ENCODE measurements around the gene GUCA2A.

GUCA2A gene

DNA sequence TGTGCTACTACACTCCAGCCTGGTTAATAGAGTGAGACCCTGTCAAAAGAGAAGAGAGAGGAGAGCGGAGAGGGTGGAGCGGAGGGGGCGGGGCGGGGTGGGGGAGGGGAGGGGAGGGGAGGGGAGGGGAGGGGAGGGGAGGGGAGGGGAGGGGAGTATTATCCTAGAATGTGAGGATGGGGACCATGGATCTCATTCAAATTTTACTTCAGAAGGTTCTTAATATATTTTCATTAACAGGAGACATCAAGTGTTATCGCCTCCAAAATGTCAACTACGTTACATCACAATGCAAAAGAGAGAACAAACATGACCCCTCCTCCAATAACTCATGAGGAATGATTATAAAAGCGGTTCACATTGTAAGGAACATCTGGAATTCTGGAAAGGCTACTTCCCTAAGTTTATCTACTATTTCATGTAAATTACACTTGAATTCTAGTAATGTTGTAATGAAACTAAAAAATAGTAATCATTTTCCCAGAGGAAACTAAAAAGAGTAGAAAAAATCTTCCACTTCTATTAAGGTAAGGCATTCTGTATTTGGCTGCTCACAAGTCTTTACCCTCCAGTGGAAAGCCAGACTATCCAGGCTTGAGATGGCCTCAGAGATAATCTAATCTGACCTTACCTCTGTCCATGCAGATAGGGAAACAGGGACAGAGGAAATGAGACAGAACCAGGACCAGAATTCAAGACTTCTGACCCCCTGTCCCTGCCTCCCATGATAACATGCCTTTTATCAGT, 18.8 kb upstream of the GUCA2A start:
- Mint-ChIP-seq H3K9me3 (no peaks in the 10 kb centered on the region), H3K4me3 (no peak overlapping the region), H3K27ac (no peak overlapping the region), H3K27me3 (no peaks in the 10 kb centered on the region), H3K4me1 (peaks cover 6% of the 10 kb centered on the region)
- DNase-seq (no peak), ATAC-seq (no peak)

DNA sequence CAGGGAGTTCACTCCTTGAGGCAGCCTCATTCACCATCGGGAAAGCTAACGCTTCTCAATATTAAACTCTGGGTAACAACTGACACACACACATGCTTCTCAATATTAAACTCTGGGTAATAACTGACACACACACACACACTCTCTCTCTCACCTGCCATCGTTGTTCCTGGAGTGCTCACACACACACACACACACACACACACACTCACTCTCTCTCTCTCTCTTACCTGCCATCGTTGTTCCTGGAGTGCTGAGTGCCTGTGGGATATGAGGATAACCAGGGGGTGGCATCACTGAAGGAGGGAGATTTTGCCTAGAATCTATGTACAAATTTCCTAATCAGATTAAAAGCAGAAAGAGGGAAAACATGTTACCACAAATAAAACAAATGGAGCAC, 17.1 kb upstream of the GUCA2A start:
- H3K27ac Mint-ChIP-seq = no peak overlapping the region
- no peak overlapping the region for H3K4me3 Mint-ChIP-seq
- DNase-seq (no peak), ATAC-seq (no peak)
- H3K9me3 Mint-ChIP-seq = no peaks in the 10 kb centered on the region
- H3K27me3 Mint-ChIP-seq = no peaks in the 10 kb centered on the region
- peaks cover 9% of the 10 kb centered on the region for H3K4me1 Mint-ChIP-seq

DNA sequence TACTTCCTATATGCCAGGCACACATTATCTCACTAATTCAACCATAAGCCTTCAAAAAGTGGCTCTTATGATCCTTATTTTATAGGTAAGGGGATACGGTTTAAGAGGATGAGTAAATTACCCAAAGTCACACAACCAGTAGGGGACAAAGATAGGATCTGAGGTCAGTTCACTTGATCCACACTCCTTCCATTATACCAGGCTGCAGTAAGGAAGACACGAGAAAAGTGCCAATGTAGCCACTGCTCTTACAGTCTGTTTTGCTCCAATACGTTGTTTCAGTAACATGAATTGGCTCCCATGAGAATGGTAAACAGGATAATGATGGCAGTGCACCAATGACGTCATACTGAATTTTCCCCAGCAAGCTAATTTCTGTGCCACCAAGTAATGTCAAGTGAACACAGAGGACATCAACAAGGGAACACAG, 15.4 kb upstream of the GUCA2A start:
- no peak for ATAC-seq
- H3K27ac Mint-ChIP-seq = no peak overlapping the region

DNA sequence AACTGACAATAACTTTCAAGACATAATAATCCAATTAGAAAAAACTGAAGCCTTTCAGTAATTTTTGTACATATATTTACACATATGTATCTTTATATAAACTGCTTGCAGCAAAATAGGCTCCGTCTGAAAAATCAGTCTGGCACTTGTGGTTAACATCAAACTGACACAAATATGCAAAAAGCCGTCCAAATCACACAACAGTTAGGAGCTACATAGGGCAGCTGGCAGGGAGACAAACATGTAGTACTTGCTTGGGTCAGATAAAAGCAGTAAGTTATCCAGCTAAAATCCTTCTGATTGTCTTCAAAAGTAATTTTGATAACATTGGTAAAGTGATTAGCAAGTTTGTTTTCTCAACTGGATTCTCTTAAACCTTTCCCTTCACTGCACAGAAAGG, 14.7 kb upstream of the GUCA2A start:
- Mint-ChIP-seq H3K4me1 (peaks cover 10% of the 10 kb centered on the region), H3K4me3 (no peak overlapping the region), H3K27ac (peak overlapping the region in 1 of 2 donors; percentile 19), H3K27me3 (no peaks in the 10 kb centered on the region), H3K9me3 (no peaks in the 10 kb centered on the region)
- ATAC-seq = no peak
- DNase-seq = no peak

More for the DNA sequence above, 15.4 kb upstream of the GUCA2A start:
- H3K9me3 Mint-ChIP-seq = no peaks in the 10 kb centered on the region
- DNase-seq = no peak
- H3K4me1 Mint-ChIP-seq = peaks cover 10% of the 10 kb centered on the region
- no peaks in the 10 kb centered on the region for H3K27me3 Mint-ChIP-seq
- H3K4me3 Mint-ChIP-seq = no peak overlapping the region

DNA sequence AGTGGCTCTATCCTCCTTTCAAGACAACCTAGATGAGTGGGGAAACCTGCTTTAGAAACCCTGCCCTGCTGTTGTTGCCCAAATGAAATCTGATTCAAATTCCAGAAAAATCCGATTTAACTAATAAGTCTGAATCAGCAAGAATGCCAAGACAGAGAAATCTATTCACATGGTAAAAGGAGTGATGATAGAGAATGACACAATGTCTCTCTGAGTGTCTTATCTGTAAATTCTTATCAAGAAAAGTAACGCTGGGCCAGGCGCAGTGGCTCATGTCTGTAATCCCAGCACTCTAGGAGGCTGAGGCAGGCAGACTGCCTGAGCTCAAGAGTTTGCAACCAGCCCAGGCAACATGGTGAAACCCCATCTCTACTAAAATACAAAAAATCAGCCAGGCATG, 13.7 kb upstream of the GUCA2A start:
- H3K4me3 Mint-ChIP-seq = no peak overlapping the region
- no peaks in the 10 kb centered on the region for H3K9me3 Mint-ChIP-seq
- peaks cover 10% of the 10 kb centered on the region for H3K4me1 Mint-ChIP-seq
- no peaks in the 10 kb centered on the region for H3K27me3 Mint-ChIP-seq
- no peak overlapping the region for H3K27ac Mint-ChIP-seq
- ATAC-seq = no peak
- no peak for DNase-seq

DNA sequence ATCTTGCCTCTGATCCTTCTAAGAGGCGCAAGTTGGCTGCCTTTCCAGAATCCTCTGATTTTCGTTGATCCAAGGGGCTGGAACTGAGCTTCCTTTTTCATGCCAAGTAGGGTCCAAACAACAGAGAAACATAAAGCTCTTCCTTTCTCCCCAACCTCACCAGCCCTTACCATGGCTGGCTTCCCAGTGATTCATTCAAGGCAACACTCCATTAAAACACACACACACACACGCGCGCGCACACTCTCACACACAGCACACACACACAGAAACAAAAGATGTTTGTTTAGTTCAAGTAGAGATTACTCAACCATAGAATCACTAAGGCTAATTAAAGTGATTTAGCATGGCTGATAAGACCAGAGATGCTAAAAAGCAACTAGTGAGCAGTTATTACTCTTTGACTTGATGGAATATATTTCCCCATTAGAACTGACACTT, 13.0 kb upstream of the GUCA2A start:
- Mint-ChIP-seq H3K4me3 (no peak overlapping the region), H3K9me3 (no peaks in the 10 kb centered on the region), H3K27me3 (no peaks in the 10 kb centered on the region), H3K4me1 (peaks cover 10% of the 10 kb centered on the region), H3K27ac (no peak overlapping the region)
- DNase-seq (no peak), ATAC-seq (no peak)

DNA sequence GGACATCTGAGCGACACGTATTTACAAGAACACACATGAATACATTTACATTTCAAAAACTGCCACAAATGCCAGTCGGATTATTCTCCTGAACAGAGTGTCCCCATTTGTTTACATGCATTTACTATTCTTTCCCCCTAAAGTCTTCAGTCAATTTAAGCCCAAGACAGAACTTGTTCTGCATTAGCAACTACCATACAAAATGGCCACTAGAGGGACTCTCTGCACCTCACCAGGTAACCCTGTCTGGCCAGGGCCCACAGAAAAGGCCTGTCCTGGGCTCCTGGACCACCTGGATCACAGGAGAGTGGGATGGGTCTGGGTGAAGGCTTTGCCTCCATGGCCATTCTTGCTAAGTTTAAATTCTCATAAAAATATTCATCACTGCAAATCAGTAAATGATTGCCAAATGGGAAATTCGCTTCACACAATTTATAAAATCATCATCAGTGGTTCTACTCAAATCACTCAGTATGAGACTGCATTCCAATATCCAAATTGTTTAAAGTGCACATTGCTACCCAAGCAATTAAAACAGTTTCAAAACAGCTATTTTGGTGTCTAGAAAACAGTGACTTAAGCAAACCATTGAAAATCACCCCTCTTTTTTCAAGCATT, 12.5 kb upstream of the GUCA2A start:
- no peak for DNase-seq
- H3K27ac Mint-ChIP-seq = no peak overlapping the region
- ATAC-seq = peak; percentile 67

DNA sequence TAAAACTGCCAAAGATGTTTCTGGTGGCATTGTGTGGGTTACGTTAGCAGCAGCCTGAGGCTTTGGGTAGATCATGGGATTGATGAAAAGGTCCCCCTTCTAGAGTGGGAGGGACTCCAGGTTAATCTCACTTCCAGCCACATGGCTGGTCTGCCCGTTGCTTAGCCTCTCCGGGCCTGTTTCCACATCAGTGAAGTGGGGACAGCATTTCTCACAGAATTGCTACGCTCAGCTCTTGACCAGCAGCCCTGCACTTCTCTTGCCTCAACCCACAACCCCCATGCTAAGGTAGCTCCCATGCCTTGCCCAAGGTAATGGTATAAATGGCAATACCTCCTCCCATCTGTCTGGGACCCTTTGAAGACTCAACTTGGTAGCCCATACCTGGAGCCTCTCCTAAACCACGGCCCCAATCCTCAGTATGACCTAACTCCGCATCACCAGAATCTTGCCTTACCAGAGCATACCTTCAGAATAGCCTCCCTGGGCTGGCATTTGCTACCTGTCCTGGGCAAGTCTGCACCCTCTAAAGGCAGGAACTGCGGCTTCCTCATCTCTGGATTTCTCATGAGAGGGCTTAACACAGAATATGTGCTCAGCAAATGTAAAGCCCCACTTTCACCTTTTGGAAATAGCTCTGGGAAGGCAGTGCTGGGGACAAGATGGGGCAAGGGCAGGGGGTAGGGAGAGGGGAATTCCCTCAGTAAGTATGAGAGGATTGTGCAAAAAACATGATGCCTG, 10.9 kb upstream of the GUCA2A start:
- H3K27me3 Mint-ChIP-seq = no peaks in the 10 kb centered on the region

More for the DNA sequence above, 12.5 kb upstream of the GUCA2A start:
- Mint-ChIP-seq H3K9me3 (no peaks in the 10 kb centered on the region), H3K4me3 (no peak overlapping the region), H3K27me3 (no peaks in the 10 kb centered on the region), H3K4me1 (peaks cover 16% of the 10 kb centered on the region)

DNA sequence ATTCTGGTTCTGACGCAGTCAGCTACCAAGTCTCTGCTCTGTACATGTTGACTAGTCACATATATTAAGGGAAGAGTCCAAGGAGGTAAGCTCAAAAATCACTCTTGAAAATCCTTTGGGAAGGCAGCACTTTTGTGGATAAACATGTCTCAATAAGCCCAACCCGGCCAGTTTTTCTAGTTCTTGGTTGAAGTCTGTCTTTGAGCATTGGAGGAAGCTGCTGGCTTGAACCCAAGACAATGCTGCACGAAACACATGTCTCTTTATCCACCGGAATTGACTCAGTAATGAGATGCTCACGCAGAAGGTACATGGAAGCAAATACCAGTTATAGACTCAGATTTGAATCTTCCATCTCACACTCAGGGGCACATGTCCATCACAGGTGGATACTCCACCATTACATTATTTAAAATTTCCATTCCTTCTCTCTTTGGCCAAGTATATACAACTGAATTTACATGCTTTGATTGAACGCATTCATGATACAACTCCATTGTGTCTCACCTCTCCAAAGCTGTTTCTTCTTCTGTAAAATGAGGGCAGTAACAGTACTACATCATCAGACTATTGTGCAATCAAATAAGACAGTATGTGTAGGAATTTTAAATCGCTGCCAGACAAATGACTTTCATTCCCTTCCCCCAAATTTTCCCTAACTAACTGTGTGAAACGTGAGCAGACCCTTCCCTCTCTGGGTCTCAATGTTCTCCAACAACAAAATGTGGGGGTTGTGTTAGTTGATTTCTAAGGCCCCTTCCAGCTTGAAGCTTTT, 9.6 kb upstream of the GUCA2A start:
- no peak overlapping the region for H3K4me3 Mint-ChIP-seq
- H3K27me3 Mint-ChIP-seq = no peaks in the 10 kb centered on the region
- DNase-seq (no peak), ATAC-seq (no peak)
- no peaks in the 10 kb centered on the region for H3K9me3 Mint-ChIP-seq
- H3K4me1 Mint-ChIP-seq = peaks cover 15% of the 10 kb centered on the region
- H3K27ac Mint-ChIP-seq = no peak overlapping the region

More for the DNA sequence above, 10.9 kb upstream of the GUCA2A start:
- no peak for ATAC-seq
- no peak overlapping the region for H3K27ac Mint-ChIP-seq
- peaks cover 15% of the 10 kb centered on the region for H3K4me1 Mint-ChIP-seq
- H3K9me3 Mint-ChIP-seq = no peaks in the 10 kb centered on the region
- no peak for DNase-seq
- H3K4me3 Mint-ChIP-seq = no peak overlapping the region

DNA sequence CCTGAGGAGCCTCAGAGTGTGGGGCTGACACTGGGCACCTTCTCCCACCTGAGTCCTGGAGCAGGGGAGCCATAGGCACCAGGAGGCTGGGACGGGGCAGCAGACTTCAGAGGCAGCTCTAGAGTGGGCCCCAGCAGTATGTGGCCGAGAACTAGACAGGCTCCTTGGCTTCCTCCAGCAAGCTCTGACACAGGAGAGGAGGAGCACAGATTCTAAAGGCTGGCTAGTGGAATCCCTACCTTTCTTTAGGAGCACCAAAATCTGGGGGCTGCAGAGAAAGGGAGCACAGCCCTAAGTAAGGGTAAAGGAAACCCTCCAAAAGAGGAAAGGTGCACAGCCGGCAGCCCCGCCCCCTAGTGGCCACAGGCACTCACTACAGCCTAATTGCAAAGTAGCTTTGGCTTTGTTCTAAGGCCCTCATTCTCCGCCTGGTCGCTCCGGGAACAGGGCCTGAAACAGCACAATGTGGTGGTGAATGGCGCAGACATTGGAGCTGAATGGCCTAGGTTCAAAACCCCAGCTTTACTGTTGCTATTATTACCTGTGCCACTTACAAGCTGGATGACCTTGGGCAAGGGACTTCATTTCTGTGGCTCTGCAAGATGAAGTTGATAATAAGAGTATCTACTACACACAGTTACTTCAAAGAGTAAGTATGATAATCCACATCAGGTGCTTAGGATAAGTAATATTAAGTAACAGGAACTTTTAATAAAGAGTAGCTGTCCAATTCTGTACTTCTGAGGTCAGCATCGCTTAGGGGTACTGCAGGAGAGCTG, 8.8 kb upstream of the GUCA2A start:
- H3K4me3 Mint-ChIP-seq = no peak overlapping the region
- ATAC-seq (peak; percentile 65), DNase-seq (peak; percentile 57 to 60)
- H3K9me3 Mint-ChIP-seq = no peaks in the 10 kb centered on the region
- H3K27ac Mint-ChIP-seq = no peak overlapping the region
- H3K27me3 Mint-ChIP-seq = no peaks in the 10 kb centered on the region
- peaks cover 15% of the 10 kb centered on the region for H3K4me1 Mint-ChIP-seq

DNA sequence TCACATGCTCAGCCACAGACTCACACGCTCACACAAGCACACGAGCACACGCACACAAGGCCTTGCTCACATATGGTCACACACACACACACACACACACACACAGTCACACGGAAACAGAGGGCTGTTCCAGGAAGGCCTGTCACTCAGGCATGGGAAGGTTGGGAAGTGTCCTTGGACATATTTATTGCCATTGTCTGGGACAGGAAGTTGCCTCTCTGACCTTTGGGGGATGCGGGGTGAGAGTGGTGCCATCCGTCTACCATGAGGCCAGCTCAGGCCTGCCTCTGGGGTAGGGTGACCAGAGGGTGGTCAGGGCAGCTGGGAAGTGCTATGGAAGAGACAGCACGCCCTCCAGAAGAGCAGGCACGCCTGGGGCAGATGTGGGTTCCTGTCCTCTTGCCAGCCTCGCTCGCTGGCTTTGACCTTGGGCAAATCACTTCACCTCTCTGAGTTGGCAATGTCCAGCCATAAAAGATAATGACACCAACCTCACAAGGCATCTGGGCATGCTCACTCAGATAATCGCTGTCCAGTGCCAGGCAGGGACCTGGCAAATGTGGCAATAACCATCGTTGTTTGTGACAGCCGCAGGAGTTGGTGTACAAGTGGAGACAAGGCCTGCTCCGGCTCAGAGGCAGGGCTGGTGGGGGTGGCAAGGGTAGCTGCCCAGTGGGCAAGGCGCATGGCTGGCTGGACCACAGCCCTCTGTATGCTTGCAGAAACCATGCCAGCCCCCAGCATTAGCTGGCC, 8.0 kb upstream of the GUCA2A start:
- peaks cover 15% of the 10 kb centered on the region for H3K4me1 Mint-ChIP-seq
- DNase-seq (no peak), ATAC-seq (peak; percentile 22)
- peak overlapping the region in 1 of 2 donors; percentile 77 for H3K27ac Mint-ChIP-seq
- no peaks in the 10 kb centered on the region for H3K27me3 Mint-ChIP-seq
- no peaks in the 10 kb centered on the region for H3K9me3 Mint-ChIP-seq
- no peak overlapping the region for H3K4me3 Mint-ChIP-seq

DNA sequence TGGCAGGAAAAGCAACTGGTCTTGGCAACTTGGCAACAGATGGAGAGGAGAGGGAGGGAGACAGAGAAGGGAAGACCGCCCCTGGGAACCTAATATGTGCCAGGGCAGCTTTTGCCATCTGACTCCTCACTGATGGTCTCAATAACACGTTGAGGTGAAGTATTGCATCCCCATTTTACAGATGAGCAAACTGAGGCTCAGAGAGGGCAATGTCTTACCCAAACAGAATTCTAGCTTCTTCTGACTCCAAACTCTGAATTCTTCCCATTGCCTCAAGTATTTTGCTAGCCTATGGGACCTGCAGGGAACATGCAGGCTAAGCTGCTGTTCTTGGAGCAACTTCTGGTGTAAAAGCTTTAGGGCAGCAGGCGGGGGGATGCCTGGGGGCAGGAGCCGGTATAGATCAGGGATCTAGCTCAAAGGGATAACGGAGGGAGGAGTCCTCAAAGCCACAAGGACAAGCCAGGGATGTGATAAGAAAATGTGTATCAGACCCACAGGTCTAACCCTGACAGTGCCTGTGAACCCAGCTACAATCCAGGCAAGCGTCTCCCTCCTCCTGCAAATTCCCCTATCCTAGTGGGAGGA, 7.2 kb upstream of the GUCA2A start:
- H3K4me1 Mint-ChIP-seq = peaks cover 12% of the 10 kb centered on the region
- H3K4me3 Mint-ChIP-seq = no peak overlapping the region
- DNase-seq (no peak), ATAC-seq (no peak)
- H3K27ac Mint-ChIP-seq = no peak overlapping the region
- no peaks in the 10 kb centered on the region for H3K9me3 Mint-ChIP-seq
- no peaks in the 10 kb centered on the region for H3K27me3 Mint-ChIP-seq

DNA sequence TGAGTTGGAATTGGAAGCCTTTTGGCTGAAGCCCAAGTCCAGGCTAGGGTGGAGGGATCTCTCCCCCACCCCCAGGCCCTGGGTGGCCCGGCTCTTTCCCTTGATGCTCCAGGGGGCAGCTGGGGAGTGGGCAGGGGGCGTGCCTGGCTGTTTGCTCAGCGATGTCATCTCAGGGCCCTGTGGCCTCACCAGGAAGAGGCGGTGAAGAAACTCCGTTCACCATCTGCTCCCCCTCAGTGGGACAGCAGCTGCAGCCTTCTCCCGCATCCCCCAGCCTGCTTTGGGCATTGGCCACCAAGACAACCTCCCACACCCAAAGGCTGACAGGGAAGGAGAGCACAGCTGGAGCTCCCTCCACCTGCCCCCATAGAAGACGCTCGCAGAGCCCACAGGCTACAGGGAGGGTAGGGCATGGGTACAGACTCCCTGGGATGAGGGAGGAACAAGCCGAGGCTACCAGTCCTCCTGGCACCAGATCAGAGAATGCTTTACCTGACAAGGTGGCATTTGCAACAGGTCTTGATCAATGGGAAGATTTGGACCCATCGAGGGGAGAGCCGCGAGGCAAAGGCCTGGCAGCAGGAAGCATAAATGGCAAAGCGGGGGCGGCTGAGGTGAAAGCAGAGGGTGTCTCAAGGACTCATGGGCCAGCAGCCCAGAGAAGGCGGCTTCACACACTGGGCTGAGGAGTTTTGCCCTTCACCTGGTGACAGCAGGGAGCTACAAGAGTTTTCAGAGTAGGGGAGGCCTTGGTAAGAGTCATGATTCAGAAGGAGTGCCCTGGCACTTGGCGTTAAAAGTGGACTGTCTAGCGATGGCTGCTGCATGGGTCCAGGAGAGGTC, 6.5 kb upstream of the GUCA2A start:
- H3K27ac Mint-ChIP-seq = peak overlapping the region in 1 of 2 donors; percentile 37
- no peak for DNase-seq

More for the DNA sequence above, 6.5 kb upstream of the GUCA2A start:
- Mint-ChIP-seq H3K27me3 (no peaks in the 10 kb centered on the region), H3K4me1 (peaks cover 10% of the 10 kb centered on the region), H3K9me3 (no peaks in the 10 kb centered on the region), H3K4me3 (no peak overlapping the region)
- ATAC-seq = no peak
